Testis (tissue), 2 donors: ENCODE data around the gene GRIP2.

Source experiments
- POLR2A ChIP-seq: fragments of 450-650 bp; IDR thresholded peaks from one replicate; pipeline ENCODE4 v1.6.1; 2017; ENCODE audit warnings: antibody characterized with exemption, mild to moderate bottlenecking, moderate library complexity
- TF ChIP-seq, protein P1 (sequence below), 3 experiments: fragments of 450-650 bp in 2 of 3; fragments of 200-600 bp in 1 of 3; sonication (generic) in 1 of 3; IDR thresholded peaks; one replicate each; pipeline ENCODE4 v1.5.1; 2016 to 2019; ENCODE audit warnings: antibody characterized with exemption in 3 of 3, mild to moderate bottlenecking in 2 of 3, moderate library complexity in 1 of 3

DNA sequence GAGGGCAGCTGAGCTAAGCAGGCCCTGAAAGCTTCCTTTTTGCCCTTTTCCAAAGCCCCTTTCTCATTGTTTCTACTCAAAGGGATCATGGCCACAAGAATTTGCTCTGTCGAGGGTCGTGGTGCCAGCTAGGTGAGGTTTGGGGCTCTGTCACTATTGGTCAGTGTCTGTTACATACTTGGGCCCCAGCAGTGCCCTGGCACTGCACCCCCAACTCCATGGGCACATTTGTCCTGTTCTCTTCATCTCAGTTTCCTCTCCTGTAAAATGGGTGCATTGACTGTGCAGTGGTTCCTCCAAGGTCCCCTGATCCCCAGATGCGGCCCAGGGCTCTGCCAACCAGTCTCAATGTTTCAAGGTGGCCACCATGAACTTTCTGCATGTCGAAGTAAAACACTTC lies 75.6 kb downstream of the GRIP2 start:
- TF ChIP-seq POLR2A: no peak
- TF ChIP-seq, protein P1, sequence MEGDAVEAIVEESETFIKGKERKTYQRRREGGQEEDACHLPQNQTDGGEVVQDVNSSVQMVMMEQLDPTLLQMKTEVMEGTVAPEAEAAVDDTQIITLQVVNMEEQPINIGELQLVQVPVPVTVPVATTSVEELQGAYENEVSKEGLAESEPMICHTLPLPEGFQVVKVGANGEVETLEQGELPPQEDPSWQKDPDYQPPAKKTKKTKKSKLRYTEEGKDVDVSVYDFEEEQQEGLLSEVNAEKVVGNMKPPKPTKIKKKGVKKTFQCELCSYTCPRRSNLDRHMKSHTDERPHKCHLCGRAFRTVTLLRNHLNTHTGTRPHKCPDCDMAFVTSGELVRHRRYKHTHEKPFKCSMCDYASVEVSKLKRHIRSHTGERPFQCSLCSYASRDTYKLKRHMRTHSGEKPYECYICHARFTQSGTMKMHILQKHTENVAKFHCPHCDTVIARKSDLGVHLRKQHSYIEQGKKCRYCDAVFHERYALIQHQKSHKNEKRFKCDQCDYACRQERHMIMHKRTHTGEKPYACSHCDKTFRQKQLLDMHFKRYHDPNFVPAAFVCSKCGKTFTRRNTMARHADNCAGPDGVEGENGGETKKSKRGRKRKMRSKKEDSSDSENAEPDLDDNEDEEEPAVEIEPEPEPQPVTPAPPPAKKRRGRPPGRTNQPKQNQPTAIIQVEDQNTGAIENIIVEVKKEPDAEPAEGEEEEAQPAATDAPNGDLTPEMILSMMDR (IDR thresholded peaks at IDR 0.05): no peak
